Natural killer cell (primary cell): ENCODE measurements around the gene LRRC15. TPM values are rescaled to one million over a fixed set of nuclear protein-coding genes. Genes with fewer than 3 reads are reported as not detected.

Source experiments
- ATAC-seq, 3 donors: fragments of 150-1000 bp in 2 of 3; fragments of 200-7000 bp in 1 of 3; cut with Tn5 transposase; 1 replicate in 1 of 3; 2 replicates in 2 of 3; pipeline ENCODE4 v1.10.0; 2021; ENCODE audit warnings: mild to moderate bottlenecking in 2 of 3, moderate library complexity in 2 of 3
- DNase-seq, 2 donors: peaks; one replicate each; pipeline versions ENCODE4 v3.0.0 to v3.0.0-alpha.2; 2013 to 2021; ENCODE audit warnings: mixed read lengths in 1 of 2
- H3K27ac ChIP-seq: one replicate; pipeline ENCODE4 v1.5.1; 2013; ENCODE audit warnings: mild to moderate bottlenecking, low read length
- H3K27me3 ChIP-seq: one replicate; pipeline ENCODE4 v1.6.1; 2013; ENCODE audit warnings: low read length; ENCODE audit not compliant: control insufficient read depth, insufficient read depth
- H3K36me3 ChIP-seq: one replicate; pipeline ENCODE4 v1.6.1; 2013; ENCODE audit warnings: low read length; ENCODE audit not compliant: control insufficient read depth, insufficient read depth
- H3K4me1 ChIP-seq: one replicate; pipeline ENCODE4 v1.6.1; 2013; ENCODE audit warnings: low read length; ENCODE audit not compliant: control insufficient read depth, insufficient read depth
- H3K4me3 ChIP-seq: one replicate; pipeline ENCODE4 v1.5.1; 2013; ENCODE audit warnings: low read length
- H3K9me3 ChIP-seq: one replicate; pipeline ENCODE4 v1.6.1; 2013; ENCODE audit warnings: low read length; ENCODE audit not compliant: control insufficient read depth, insufficient read depth
- H3K27ac Mint-ChIP-seq, 2 donors: one replicate each; pipeline ENCODE4 v1.8.0; 2022; ENCODE audit warnings: mild to moderate bottlenecking in 2 of 2, mixed read lengths in 2 of 2, moderate library complexity in 1 of 2
- H3K27me3 Mint-ChIP-seq, 2 donors: one replicate each; pipeline ENCODE4 v1.8.0; 2022; ENCODE audit warnings: low read depth in 2 of 2, mixed read lengths in 2 of 2
- H3K36me3 Mint-ChIP-seq: one replicate; pipeline ENCODE4 v1.8.0; 2022; ENCODE audit warnings: mixed read lengths
- H3K4me1 Mint-ChIP-seq, 2 donors: one replicate each; pipeline ENCODE4 v1.8.0; 2022; ENCODE audit warnings: mixed read lengths in 2 of 2
- H3K4me3 Mint-ChIP-seq: one replicate; pipeline ENCODE4 v1.8.0; 2022; ENCODE audit warnings: mild to moderate bottlenecking, moderate library complexity, mixed read lengths
- H3K9me3 Mint-ChIP-seq, 2 donors: one replicate each; pipeline ENCODE4 v1.8.0; 2022; ENCODE audit warnings: mixed read lengths in 2 of 2
- WGBS: methylation state at CpG from one replicate; pipeline ENCODE4 v1.1.7; 2013; ENCODE audit warnings: missing lambda C conversion rate; ENCODE audit not compliant: insufficient coverage; 5-methylcytosine and 5-hydroxymethylcytosine counted together
- intact Hi-C: fragments of 100-400 bp; cut with micrococcal nuclease; formaldehyde crosslinking; loops from one replicate; pipeline ENCODE4 v1.14.2; 2022
- total RNA-seq, 4 donors: library from RNA; stranded (reverse); fragments of 120-200 nt in 1 of 4; gene quantifications; one replicate each; pipeline versions ENCODE4 v1.2.3 to v1.2.4, GENCODE V29; 2013 to 2022
- TF ChIP-seq, protein P1 (sequence below): fragments of 200-600 bp; IDR thresholded peaks from one replicate; pipeline ENCODE4 v1.8.0; 2022; ENCODE audit warnings: antibody characterized with exemption

The LRRC15 gene
- total RNA-seq, 3 donors from 2014 or later (not counting 1 experiment from before 2014, with no cell fraction given): not detected

DNA sequence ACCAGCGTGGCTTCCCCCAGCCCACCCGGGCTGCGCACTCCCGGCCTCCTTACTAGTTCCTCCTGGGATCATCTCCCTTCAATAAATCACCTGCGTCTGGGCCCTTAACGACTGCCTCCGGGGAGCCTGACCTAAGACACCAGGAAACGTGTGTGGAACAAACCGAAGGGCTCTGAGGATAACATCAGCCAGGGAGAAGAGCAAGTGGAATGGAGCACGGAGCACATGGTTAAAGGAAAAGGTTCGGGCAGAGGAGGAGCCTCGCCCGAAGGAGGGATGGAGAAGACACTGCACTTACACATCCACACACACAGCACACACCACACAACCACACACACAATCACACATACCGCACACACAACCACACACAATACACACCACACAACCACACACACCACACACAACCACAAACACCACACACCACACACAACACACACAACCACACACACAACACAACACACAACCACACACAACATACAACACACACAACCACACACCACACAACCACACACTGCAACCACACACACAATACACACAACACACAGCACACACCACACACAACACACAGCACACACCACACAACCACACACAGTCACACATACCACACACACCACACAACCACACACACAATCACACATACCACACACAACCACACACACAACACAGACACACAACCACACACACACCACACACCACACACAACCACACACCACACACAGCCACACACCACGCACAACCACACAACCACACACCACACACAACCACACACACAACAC is 43.2 kb downstream of the LRRC15 start:
- peak; percentile 11 to 28 for DNase-seq

DNA sequence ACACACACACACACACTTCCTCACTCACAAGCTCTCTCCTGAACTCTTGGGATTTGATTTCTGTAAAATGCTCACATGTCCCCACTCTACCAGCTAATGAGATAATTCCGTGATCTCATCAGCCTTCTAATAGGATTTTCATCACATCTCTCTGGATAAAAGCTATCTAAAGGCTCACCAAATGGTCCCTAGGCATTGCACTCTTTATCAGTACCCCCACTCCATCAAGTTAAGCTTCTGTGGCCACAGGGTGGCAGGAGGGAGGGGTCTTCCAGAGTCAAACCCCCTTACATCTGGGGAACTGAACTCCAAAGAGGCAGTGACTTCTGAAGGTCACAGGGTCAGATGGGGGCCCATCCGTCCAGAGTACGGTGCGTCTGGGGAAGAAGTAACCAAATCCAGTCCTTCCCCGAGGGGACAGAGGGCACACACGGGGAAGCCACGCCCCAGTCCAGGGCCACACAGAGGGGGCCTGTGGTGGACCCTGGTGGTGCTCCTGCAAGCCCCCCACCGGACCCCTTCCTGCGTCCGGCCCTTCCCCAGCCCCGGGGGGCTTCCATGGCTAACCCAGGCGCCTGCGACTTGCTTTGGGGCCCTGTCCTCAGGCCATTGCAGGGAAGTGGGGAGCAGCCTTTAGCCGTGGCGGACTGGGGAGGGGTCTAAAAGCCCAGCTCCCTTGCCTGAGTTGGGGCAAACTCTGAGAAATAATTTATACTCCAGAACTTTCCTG is 44.0 kb downstream of the LRRC15 start:
- intact Hi-C loops: no loop called here
- peaks cover 0 to 7% of the 10 kb centered on the region in 2 donors for H3K4me1 Mint-ChIP-seq
- 90% methylated on average over 15 of the region's 15 CpGs for WGBS

More for the DNA sequence above, 43.2 kb downstream of the LRRC15 start:
- WGBS: 82% methylated on average over 15 of the region's 15 CpGs
- TF ChIP-seq, protein P1, sequence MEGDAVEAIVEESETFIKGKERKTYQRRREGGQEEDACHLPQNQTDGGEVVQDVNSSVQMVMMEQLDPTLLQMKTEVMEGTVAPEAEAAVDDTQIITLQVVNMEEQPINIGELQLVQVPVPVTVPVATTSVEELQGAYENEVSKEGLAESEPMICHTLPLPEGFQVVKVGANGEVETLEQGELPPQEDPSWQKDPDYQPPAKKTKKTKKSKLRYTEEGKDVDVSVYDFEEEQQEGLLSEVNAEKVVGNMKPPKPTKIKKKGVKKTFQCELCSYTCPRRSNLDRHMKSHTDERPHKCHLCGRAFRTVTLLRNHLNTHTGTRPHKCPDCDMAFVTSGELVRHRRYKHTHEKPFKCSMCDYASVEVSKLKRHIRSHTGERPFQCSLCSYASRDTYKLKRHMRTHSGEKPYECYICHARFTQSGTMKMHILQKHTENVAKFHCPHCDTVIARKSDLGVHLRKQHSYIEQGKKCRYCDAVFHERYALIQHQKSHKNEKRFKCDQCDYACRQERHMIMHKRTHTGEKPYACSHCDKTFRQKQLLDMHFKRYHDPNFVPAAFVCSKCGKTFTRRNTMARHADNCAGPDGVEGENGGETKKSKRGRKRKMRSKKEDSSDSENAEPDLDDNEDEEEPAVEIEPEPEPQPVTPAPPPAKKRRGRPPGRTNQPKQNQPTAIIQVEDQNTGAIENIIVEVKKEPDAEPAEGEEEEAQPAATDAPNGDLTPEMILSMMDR: no peak
- H3K4me1 Mint-ChIP-seq: peaks cover 0 to 7% of the 10 kb centered on the region in 2 donors
- H3K9me3 ChIP-seq: peaks cover 6% of the 10 kb centered on the region
- H3K4me3 Mint-ChIP-seq: no peak overlapping the region
- H3K36me3 ChIP-seq: no peaks in the 10 kb centered on the region
- ATAC-seq: no peak
- H3K4me1 ChIP-seq: peaks cover 11% of the 10 kb centered on the region
- no peaks in the 10 kb centered on the region for H3K36me3 Mint-ChIP-seq
- H3K27ac ChIP-seq: no peak overlapping the region
- H3K27me3 ChIP-seq: no peaks in the 10 kb centered on the region
- H3K27me3 Mint-ChIP-seq: peaks cover under 1 to 10% of the 10 kb centered on the region in 2 donors
- no peaks in the 10 kb centered on the region for H3K9me3 Mint-ChIP-seq
- no peak overlapping the region for H3K27ac Mint-ChIP-seq
- no peak overlapping the region for H3K4me3 ChIP-seq
- intact Hi-C loops: no loop called here

DNA sequence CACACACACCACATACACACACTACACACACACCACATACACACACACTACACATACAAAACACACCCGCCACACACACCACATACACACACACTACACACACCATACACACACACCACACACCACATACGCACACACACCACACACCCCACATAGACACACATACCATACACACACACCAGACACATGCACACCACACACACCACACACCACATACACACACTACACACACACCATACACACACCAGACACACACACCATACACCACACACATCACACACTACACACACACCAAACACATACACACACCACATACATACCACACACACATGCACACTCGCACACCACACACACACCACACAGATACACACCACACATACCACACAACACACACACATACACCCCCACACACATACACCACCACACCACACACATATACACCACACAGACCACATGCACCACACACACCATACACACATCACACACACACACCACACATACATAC is 44.7 kb downstream of the LRRC15 start:
- peaks cover 6% of the 10 kb centered on the region for H3K9me3 ChIP-seq
- DNase-seq (no peak), ATAC-seq (no peak)
- Mint-ChIP-seq H3K27ac (no peak overlapping the region), H3K36me3 (no peaks in the 10 kb centered on the region), H3K9me3 (no peaks in the 10 kb centered on the region), H3K4me1 (peaks cover 0 to 7% of the 10 kb centered on the region in 2 donors), H3K27me3 (peaks cover 3 to 7% of the 10 kb centered on the region in 2 donors), H3K4me3 (no peak overlapping the region)
- H3K4me1 ChIP-seq: peaks cover 11% of the 10 kb centered on the region
- no peak overlapping the region for H3K4me3 ChIP-seq
- 96% methylated on average over 3 of the region's 3 CpGs for WGBS
- H3K36me3 ChIP-seq: no peaks in the 10 kb centered on the region
- no peaks in the 10 kb centered on the region for H3K27me3 ChIP-seq
- H3K27ac ChIP-seq: no peak overlapping the region
- TF ChIP-seq, protein P1: no peak
- intact Hi-C loops: no loop called here

More for the DNA sequence above, 44.0 kb downstream of the LRRC15 start:
- H3K9me3 Mint-ChIP-seq: no peaks in the 10 kb centered on the region
- no peak for ATAC-seq
- Histone ChIP-seq H3K4me3 (no peak overlapping the region), H3K4me1 (peaks cover 11% of the 10 kb centered on the region), H3K36me3 (no peaks in the 10 kb centered on the region), H3K27me3 (no peaks in the 10 kb centered on the region), H3K27ac (no peak overlapping the region), H3K9me3 (peaks cover 6% of the 10 kb centered on the region)
- no peak for DNase-seq
- TF ChIP-seq, protein P1: no peak
- peaks cover 0 to 10% of the 10 kb centered on the region in 2 donors for H3K27me3 Mint-ChIP-seq
- no peaks in the 10 kb centered on the region for H3K36me3 Mint-ChIP-seq
- no peak overlapping the region for H3K27ac Mint-ChIP-seq
- no peak overlapping the region for H3K4me3 Mint-ChIP-seq
